Activated naive CD4-positive, alpha-beta T cell treated with anti-CD3 and anti-CD28 coated beads, Interleukin-2, amount 10 ng/mL, durations not matched to agents 7 days and 5 days (primary cell): ENCODE data around the gene BLACAT1.
"Not testable (repeated sequence)": the region's sequence is repeated elsewhere in the genome, so short reads cannot be mapped to it uniquely, and the experiment has no call there.

Source experiments
- CTCF ChIA-PET: fragments of 350-600 bp; sonication (Branson Sonifier 250); formaldehyde crosslinking; loops from one replicate; lab custom pipeline; 2021; ENCODE audit warnings: antibody characterized with exemption; lab: Charles Lee
- DNase-seq: peaks from one replicate; pipeline ENCODE4 v3.0.0-alpha.2; 2020
- H3K27ac Mint-ChIP-seq: one replicate; pipeline ENCODE4 v1.8.0; 2021; ENCODE audit warnings: mild to moderate bottlenecking, moderate library complexity, mixed read lengths
- H3K27me3 Mint-ChIP-seq: one replicate; pipeline ENCODE4 v1.8.0; 2021; ENCODE audit warnings: mild to moderate bottlenecking, mixed read lengths
- H3K36me3 Mint-ChIP-seq: one replicate; pipeline ENCODE4 v1.8.0; 2021; ENCODE audit warnings: mixed read lengths
- H3K4me1 Mint-ChIP-seq: one replicate; pipeline ENCODE4 v1.8.0; 2021; ENCODE audit warnings: mixed read lengths
- H3K4me3 Mint-ChIP-seq: one replicate; pipeline ENCODE4 v1.8.0; 2021; ENCODE audit warnings: mild to moderate bottlenecking, moderate library complexity, mixed read lengths
- H3K9me3 Mint-ChIP-seq: one replicate; pipeline ENCODE4 v1.8.0; 2021; ENCODE audit warnings: mixed read lengths

BLACAT1 gene

GRCh38 chr1:205422993-205423642, 32.7 kb downstream of the BLACAT1 start:
- H3K4me3 Mint-ChIP-seq: no peak overlapping the region
- H3K36me3 Mint-ChIP-seq: no peaks in the 10 kb centered on the region
- H3K4me1 Mint-ChIP-seq: no peaks in the 10 kb centered on the region
- H3K27me3 Mint-ChIP-seq: peaks cover 47% of the 10 kb centered on the region
- no peaks in the 10 kb centered on the region for H3K9me3 Mint-ChIP-seq
- H3K27ac Mint-ChIP-seq: no peak overlapping the region
- no peak for DNase-seq
- CTCF ChIA-PET: interaction anchor here (1.3 to 2.9 kb wide), 4 partner anchors 8 to 101 kb away, joined by 5 to 10 read pairs (median 6); no protein-coding TSS in a partner anchor

- no peaks in the 10 kb centered on the region for H3K9me3 Mint-ChIP-seq
- H3K27me3 Mint-ChIP-seq: peaks cover 41% of the 10 kb centered on the region
- H3K4me3 Mint-ChIP-seq: no peak within 1 kb of the TSS
- H3K36me3 Mint-ChIP-seq: no peaks in the 10 kb centered on the region
- no peak within 1 kb of the TSS for H3K27ac Mint-ChIP-seq
- no peaks in the 10 kb centered on the region for H3K4me1 Mint-ChIP-seq
- CTCF ChIA-PET: interaction anchor here (0.7 to 2.9 kb wide), 3 partner anchors 9 to 102 kb away, joined by 3 to 10 read pairs (median 6); no protein-coding TSS in a partner anchor
- DNase-seq: no peak
Measured at GRCh38 chr1:205421798-205422197, 34.0 kb downstream of the BLACAT1 start, which contains the start of gene LEMD1. LEMD1 (minus strand) TSS chr1:205422056; CDS start chr1:205420536, 1,520 bp downstream.

GRCh38 chr1:205420938-205421337, 34.9 kb downstream of the BLACAT1 start:
- H3K4me3 Mint-ChIP-seq: no peak overlapping the region

GRCh38 chr1:205417870-205418635, 37.8 kb downstream of the BLACAT1 start:
- no peak overlapping the region for H3K4me3 Mint-ChIP-seq
- no peak overlapping the region for H3K27ac Mint-ChIP-seq
- H3K4me1 Mint-ChIP-seq: no peaks in the 10 kb centered on the region
- no peaks in the 10 kb centered on the region for H3K36me3 Mint-ChIP-seq
- no peak for DNase-seq
- H3K9me3 Mint-ChIP-seq: no peaks in the 10 kb centered on the region
- peaks cover 37% of the 10 kb centered on the region for H3K27me3 Mint-ChIP-seq
- CTCF ChIA-PET: no interaction called here

More at GRCh38 chr1:205420938-205421337, 34.9 kb downstream of the BLACAT1 start:
- DNase-seq: no peak
- Mint-ChIP-seq H3K4me1 (no peaks in the 10 kb centered on the region), H3K36me3 (no peaks in the 10 kb centered on the region), H3K27ac (no peak overlapping the region), H3K27me3 (peaks cover 35% of the 10 kb centered on the region), H3K9me3 (no peaks in the 10 kb centered on the region)
- CTCF ChIA-PET: interaction anchor here (0.9 to 2.6 kb wide), 2 partner anchors 10 to 498 kb away, joined by 3 to 10 read pairs; no protein-coding TSS in a partner anchor

- no peak for DNase-seq
- no peaks in the 10 kb centered on the region for H3K4me1 Mint-ChIP-seq
- peaks cover 40% of the 10 kb centered on the region for H3K27me3 Mint-ChIP-seq
- H3K27ac Mint-ChIP-seq: no peak overlapping the region
- no peaks in the 10 kb centered on the region for H3K9me3 Mint-ChIP-seq
- CTCF ChIA-PET: interaction anchor here (1.1 to 2.9 kb wide), 4 partner anchors 10 to 108 kb away, joined by 3 to 12 read pairs (median 4); no protein-coding TSS in a partner anchor
- no peak overlapping the region for H3K4me3 Mint-ChIP-seq
- H3K36me3 Mint-ChIP-seq: no peaks in the 10 kb centered on the region
Measured at GRCh38 chr1:205416322-205416721, 39.5 kb downstream of the BLACAT1 start.

- H3K36me3 Mint-ChIP-seq: no peaks in the 10 kb centered on the region
- peaks cover 54% of the 10 kb centered on the region for H3K27me3 Mint-ChIP-seq
- CTCF ChIA-PET: interaction anchor here (1.6 kb wide), 1 partner anchor 76 kb away, joined by 4 read pairs; no protein-coding TSS in a partner anchor
- no peak overlapping the region for H3K27ac Mint-ChIP-seq
- no peak overlapping the region for H3K4me3 Mint-ChIP-seq
- DNase-seq: no peak
- peaks cover 9% of the 10 kb centered on the region for H3K4me1 Mint-ChIP-seq
- no peaks in the 10 kb centered on the region for H3K9me3 Mint-ChIP-seq
Measured at GRCh38 chr1:205410581-205411298, 45.1 kb downstream of the BLACAT1 start.

- Mint-ChIP-seq H3K4me3 (no peak overlapping the region), H3K27ac (no peak overlapping the region), H3K27me3 (peaks cover 40% of the 10 kb centered on the region), H3K4me1 (peaks cover 9% of the 10 kb centered on the region), H3K9me3 (peaks cover 2% of the 10 kb centered on the region), H3K36me3 (peaks cover 2% of the 10 kb centered on the region)
- CTCF ChIA-PET: interaction anchor here (1.6 kb wide), 1 partner anchor 54 kb away, joined by 3 read pairs; no protein-coding TSS in a partner anchor
- no peak for DNase-seq
Measured at GRCh38 chr1:205407970-205408369, 47.9 kb downstream of the BLACAT1 start.

GRCh38 chr1:205406252-205406651, 49.6 kb downstream of the BLACAT1 start:
- peaks cover 39% of the 10 kb centered on the region for H3K27me3 Mint-ChIP-seq
- not testable (repeated sequence) for H3K4me1 Mint-ChIP-seq, H3K27ac Mint-ChIP-seq, H3K9me3 Mint-ChIP-seq, H3K4me3 Mint-ChIP-seq, H3K36me3 Mint-ChIP-seq
- DNase-seq: peak; percentile 27
- CTCF ChIA-PET: interaction anchor here (1.2 kb wide), 2 partner anchors 79 to 82 kb away, joined by 3 to 6 read pairs; no protein-coding TSS in a partner anchor
